Kidney (tissue), 14 donors: ENCODE data around the gene PIP4K2C. TPM values are rescaled to one million over a fixed set of nuclear protein-coding genes. Genes with fewer than 3 reads are reported as not detected.

Source experiments
- DNase-seq, 5 donors: peaks; one replicate each; pipeline ENCODE4 v3.0.0-alpha.2; 2013 to 2020
- FAIRE-seq: peaks from 2 replicates; lab custom pipeline; 2012; peaks lifted over from hg19 to GRCh38; lab: Jason Lieb, UNC
- H3K27ac ChIP-seq, 2 donors: one replicate each; pipeline ENCODE4 v1.7.0; 2013; ENCODE audit warnings: low read depth in 2 of 2, low read length in 2 of 2, inconsistent platforms in 1 of 2
- H3K27me3 ChIP-seq: one replicate; pipeline ENCODE4 v1.7.1; 2013; ENCODE audit warnings: low read length, inconsistent platforms; ENCODE audit not compliant: control insufficient read depth, insufficient read depth
- H3K36me3 ChIP-seq, 3 donors: one replicate each; pipeline versions ENCODE4 v1.7.0 to v1.7.1; 2013; ENCODE audit warnings: low read length in 3 of 3, control low read depth in 1 of 3, inconsistent platforms in 1 of 3; ENCODE audit not compliant: insufficient read depth in 3 of 3, control insufficient read depth in 2 of 3
- H3K4me1 ChIP-seq, 3 donors: one replicate each; pipeline versions ENCODE4 v1.7.0 to v1.7.1; 2013; ENCODE audit warnings: low read length in 3 of 3, inconsistent platforms in 1 of 3, low read depth in 1 of 3; ENCODE audit not compliant: control insufficient read depth in 2 of 3, insufficient read depth in 2 of 3
- H3K4me3 ChIP-seq, 3 donors: one replicate each; pipeline versions ENCODE4 v1.7.0 to v1.8.1; 2013; ENCODE audit warnings: low read length in 3 of 3, control low read depth in 1 of 3, inconsistent platforms in 1 of 3
- H3K9ac ChIP-seq, 3 donors: one replicate each; pipeline versions ENCODE4 v1.7.0 to v1.7.1; 2013; ENCODE audit warnings: low read length in 3 of 3, control low read depth in 1 of 3, inconsistent platforms in 1 of 3
- H3K9me3 ChIP-seq, 3 donors: one replicate each; pipeline versions ENCODE4 v1.7.0 to v1.7.1; 2013; ENCODE audit warnings: low read length in 3 of 3, control low read depth in 1 of 3, inconsistent platforms in 1 of 3; ENCODE audit not compliant: control insufficient read depth in 2 of 3, insufficient read depth in 1 of 3
- CTCF ChIP-seq: IDR thresholded peaks from 3 replicates; pipeline ENCODE4 v1.5.1; 2012; ENCODE audit warnings: mild to moderate bottlenecking, moderate library complexity, borderline replicate concordance; ENCODE audit not compliant: insufficient read depth; ENCODE audit errors: extremely low read depth
- intact Hi-C: fragments of 100-400 bp; cut with DNase I; formaldehyde crosslinking; loops from one replicate; pipeline ENCODE4 v1.11.1; 2022
- polyA plus RNA-seq: library from polyadenylated mRNA; stranded (reverse); fragments of 350-450 nt; fragmentation: Illumina TruSeq; extraction: RNeasy Lipid Tissue Mini Kit (QIAGEN cat#74804); gene quantifications from one replicate; pipeline ENCODE4 v1.2.3, GENCODE V29; 2014; ENCODE audit warnings: low read depth, low replicate concordance; ENCODE audit not compliant: insufficient read depth
- total RNA-seq: library from RNA; stranded (reverse); fragmentation: NEBNext Ultra II Directional; extraction: Animal tissue kit (Norgen Biotek cat#: 25700); gene quantifications from one replicate; pipeline ENCODE4 v1.2.1, GENCODE V29; 2021
- donor health status: control.
- donor health status: control.
- donor health status: control.
- donor health status: control.
- donor health status: control.
- donor health status: DM: yes; HTN: yes; CAD: no.
- donor health status: Normal renal cell carcinoma (clear cell type).

The PIP4K2C gene
- total and polyA plus RNA-seq, 2 donors from 2014 or later, result 43.2 to 52.4 TPM

GRCh38 chr12:57637364-57637763 lies 46.4 kb downstream of the PIP4K2C start:
- Histone ChIP-seq H3K9me3 (no peaks in the 10 kb centered on the region), H3K4me1 (no peaks in the 10 kb centered on the region), H3K4me3 (no peak overlapping the region), H3K9ac (no peak overlapping the region), H3K36me3 (no peaks in the 10 kb centered on the region), H3K27ac (no peak overlapping the region), H3K27me3 (no peaks in the 10 kb centered on the region)
- DNase-seq, result no peak
- no peak for FAIRE-seq
- intact Hi-C loops, result no loop called here
- TF ChIP-seq CTCF, result no peak

DNA sequence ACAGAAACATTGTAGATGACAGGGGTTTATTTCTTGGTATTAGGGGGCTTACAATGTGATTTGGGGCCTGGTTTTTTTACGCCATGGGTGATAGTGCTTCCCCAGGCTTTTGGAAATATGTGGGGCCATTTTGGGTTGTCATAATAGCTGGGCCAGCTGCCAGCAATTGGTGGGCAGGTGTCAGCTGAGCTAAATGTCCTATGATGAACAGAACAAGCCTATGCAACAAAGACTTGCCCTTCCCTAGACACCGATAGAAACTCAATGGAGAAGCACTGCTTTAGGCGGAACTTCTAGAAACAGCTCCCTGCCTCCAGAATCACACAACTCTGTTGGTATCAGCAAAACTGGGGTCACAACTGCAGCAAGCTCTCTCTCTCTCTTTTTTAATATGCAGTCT lies 47.1 kb downstream of the PIP4K2C start:
- no peak for TF ChIP-seq CTCF
- DNase-seq (no peak), FAIRE-seq (no peak)
- H3K9ac ChIP-seq, result no peak overlapping the region
- H3K36me3 ChIP-seq, result no peaks in the 10 kb centered on the region
- intact Hi-C loops, result no loop called here
- H3K4me3 ChIP-seq, result no peak overlapping the region
- no peaks in the 10 kb centered on the region for H3K27me3 ChIP-seq
- no peaks in the 10 kb centered on the region for H3K9me3 ChIP-seq
- H3K4me1 ChIP-seq, result no peaks in the 10 kb centered on the region
- no peak overlapping the region for H3K27ac ChIP-seq

GRCh38 chr12:57640175-57641042 lies 49.4 kb downstream of the PIP4K2C start:
- Histone ChIP-seq H3K27ac (no peak overlapping the region), H3K36me3 (no peaks in the 10 kb centered on the region), H3K9me3 (no peaks in the 10 kb centered on the region), H3K9ac (no peak overlapping the region), H3K4me3 (no peak overlapping the region), H3K4me1 (no peaks in the 10 kb centered on the region), H3K27me3 (no peaks in the 10 kb centered on the region)
- FAIRE-seq (no peak), DNase-seq (no peak)
- TF ChIP-seq CTCF, result no peak
- intact Hi-C loops, result no loop called here
